DMS114 treated with DMSO at 0.1 percent for 48 hours (cell line): Measurements from ENCODE around the gene RNF113A.
"Not testable (repeated sequence)": the region's sequence is repeated elsewhere in the genome, so short reads cannot be mapped to it uniquely, and the experiment has no call there.

Source experiments
- DNase-seq: peaks from one replicate; lab custom pipeline; 2025; ENCODE audit not compliant: unreplicated experiment; lab: John Stamatoyannopoulos, UW

RNF113A gene

DNA sequence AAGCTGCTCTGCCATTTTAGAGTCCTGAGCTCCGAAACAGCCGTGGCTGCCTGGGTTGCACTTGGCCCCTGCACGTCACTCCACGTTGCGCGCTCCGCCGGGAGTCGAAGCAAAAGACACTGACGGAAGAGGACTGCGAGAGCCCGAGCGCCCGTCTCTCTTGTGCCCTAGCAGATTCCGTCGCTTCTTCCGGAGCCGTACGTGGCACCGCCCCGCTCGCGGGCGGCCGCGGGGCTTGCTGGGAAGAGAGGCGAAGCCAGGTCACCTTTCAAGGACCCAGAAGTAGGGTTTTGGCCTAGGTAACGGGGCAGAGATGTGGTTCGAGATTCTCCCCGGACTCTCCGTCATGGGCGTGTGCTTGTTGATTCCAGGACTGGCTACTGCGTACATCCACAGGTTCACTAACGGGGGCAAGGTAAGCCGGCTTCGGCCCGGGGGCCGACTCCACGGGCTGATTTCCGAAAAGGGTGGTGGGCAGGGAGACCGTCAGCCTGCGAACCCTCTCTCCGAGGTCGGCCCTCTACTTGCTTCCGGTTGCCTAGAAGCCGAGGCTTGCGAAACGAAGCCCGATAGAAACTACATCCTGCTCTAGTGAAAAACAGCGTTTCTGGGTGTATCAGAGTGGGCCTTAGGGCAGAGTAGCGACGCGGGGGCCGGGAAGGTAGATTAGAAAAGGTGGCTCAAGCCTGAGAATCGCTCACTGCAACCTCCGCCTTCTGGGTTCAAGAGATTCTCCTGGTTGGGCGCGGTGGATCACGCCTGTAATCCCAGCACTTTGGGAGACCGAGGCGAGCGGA is at the start of gene RNF113A, which contains the start of gene NDUFA1:
RNF113A (minus strand) TSS at position 135 of the 797 bp plus-strand sequence; CDS start at position 15, 120 bp downstream.
NDUFA1 (plus strand) TSS at position 234 of the 797 bp plus-strand sequence; CDS start at position 314, 80 bp downstream.
- DNase-seq, result peak; percentile 62

DNA sequence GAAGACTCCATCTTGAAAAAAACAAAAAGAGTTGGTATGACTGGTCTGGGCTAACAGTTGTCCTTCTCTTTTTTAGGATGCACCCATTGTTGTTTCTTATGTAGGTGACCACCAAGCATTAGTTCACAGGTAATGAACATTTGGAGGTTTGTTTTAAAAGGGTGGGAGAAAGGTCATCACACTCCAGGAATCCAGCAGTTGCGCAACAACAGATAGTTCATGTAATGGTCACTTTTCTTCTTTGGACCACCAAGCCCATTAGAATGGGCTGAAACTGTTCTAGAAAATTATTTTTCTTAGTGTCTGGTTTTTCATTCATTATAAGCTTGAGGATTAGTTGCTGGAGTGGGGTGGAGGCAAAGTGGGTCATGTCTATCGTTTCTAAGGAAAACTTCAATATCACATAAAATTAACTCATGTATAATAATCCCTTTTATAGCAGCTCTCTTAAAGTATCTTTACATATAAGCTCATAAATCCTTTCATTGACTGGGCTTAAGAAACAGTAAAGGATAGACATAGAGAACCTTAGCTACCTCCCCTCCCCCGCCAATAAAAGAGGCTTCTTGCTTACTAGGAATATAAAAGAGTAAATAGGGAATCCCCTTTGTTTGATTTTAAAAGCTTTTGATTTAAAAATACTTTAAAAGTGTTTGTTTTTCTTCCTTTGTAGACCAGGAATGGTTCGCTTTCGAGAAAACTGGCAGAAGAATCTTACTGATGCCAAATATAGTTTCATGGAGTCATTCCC is 48.5 kb upstream of the RNF113A start:
- no peak for DNase-seq

DNA sequence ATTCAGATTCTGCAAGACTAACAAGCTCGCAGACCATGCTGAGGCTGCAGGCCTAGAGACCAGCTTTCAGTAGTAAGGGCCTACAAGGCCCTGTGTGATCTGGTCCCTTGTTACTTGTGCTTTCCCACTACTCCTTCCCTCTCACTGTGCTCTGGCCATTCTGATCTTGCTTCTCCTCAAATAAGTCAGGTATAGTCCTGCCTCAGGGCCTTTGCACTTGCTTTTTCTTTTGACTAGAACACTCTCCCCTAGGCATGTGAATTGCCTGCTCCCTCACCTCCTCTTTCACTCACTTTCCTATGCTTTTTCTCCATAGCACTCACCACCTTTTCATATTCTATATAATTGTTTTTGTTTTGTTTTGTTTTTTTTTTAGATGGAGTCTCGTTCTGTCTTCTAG is 46.3 kb upstream of the RNF113A start:
- DNase-seq, result no peak

DNA sequence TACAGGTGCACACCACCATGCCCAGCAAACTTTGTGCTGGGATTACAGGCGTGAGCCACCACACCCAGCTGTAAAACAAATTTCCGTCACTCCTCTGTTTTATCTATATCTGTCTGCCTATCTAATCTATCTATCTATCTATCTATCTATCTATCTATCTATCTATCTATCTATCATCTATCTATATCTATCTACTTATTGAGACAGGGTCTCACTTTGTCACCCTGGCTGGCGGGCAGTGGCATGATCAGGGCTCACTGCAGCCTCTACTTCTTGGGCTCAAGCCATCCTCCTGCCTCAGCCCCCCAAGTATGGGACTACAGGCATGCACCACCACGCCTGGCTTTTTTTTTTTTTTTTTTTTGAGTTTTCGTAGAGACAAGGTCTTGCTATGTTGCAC is 44.8 kb upstream of the RNF113A start:
- DNase-seq, result no peak

DNA sequence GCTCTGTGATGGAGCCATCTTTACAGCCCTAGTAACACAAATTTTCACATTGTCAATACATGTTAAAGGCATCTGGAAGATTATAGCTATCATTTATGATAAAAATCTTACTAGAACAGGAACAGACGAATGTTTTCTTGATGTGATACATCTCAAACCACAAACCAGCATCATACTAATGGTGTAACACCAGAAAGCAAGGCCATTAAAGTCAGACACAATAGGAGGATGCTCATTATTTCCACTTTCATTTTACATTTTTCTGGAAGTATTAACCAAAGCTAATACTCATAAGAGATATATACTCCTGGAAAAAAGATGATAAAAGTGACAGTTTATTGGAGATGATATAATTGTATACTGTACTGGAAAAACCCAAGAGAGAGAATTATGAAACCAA is 29.4 kb upstream of the RNF113A start:
- no peak for DNase-seq

DNA sequence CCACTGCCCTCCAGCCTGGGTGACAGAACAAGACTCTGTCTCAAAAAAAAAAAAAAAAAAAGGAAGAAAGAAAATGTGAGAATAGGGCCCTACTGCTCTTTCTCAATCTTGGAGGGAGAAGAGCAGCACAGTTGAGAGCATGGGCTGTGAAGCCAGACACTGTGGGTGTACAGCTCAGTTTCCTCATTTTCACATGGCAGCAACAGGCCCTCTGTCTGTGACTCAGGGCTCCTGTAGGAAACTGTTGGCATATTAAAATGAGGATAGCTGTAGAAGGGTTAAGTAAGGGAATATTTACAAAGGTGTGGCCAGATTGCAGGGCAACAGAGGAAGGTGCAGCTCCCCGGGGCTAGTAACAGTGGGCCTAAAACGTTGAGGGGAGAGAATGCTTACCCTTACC is 27.6 kb upstream of the RNF113A start:
- no peak for DNase-seq

DNA sequence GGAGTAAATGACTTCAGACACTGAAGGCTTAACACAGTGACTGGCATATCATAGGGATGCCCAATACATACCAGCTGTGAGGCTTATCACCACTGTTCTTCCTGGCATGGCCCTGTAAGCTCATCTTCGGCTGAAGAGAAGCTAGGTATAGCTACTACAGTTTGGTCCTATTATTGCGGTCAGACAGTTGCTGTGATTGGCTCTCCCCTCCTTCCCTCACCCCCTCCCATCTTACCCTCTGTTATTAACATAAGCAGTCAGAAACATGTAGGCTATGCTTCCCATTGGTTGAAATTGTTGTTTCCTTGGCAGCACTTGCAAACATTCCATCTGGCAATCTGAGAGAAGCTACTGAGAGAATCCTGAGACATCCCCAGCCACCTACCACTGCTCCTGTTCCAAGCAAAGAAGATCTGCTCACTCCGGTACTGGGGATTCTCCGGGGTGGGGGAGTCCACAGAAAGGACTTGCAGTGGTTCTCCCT is 24.4 kb upstream of the RNF113A start, which contains the start of gene AKAP14:
AKAP14 (plus strand) TSS at position 51 of the 484 bp plus-strand sequence. CDS start 7,331 bp downstream, outside the sequence.
- DNase-seq, result no peak

DNA sequence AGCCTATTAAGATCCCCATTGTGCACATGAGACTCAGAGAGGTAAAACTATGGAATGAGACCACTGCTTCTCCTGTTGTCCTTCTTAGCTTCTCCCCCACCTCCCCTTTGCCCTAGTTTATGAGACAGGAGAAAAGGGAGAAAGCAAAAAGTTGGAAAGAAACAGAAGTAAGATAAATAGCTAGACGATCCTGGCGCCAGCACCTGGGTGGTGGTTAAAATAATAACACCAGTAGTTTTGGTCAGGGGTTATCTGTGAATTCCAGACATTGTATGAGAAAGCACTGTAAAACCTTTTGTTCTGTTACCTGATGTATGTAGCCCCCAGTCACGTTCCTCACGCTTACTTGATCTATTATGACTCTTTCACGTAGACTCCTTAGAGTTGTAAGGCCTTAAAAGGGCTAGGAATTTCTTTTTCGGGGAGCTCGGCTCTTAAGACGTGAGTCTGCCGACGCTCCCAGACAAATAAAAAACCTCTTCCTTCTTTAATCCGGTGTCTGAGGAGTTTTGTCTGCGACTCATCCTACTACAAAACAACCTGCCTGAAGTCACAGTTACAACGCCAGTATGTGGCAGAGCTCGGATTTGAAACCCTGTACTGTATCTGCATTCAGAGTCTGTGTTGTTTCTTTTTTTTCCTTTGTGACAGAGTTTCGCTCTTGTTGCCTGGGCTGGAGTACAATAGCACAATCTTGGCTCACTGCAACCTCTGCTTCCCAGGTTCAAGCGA is 20.6 kb upstream of the RNF113A start:
- DNase-seq, result not testable (repeated sequence)

DNA sequence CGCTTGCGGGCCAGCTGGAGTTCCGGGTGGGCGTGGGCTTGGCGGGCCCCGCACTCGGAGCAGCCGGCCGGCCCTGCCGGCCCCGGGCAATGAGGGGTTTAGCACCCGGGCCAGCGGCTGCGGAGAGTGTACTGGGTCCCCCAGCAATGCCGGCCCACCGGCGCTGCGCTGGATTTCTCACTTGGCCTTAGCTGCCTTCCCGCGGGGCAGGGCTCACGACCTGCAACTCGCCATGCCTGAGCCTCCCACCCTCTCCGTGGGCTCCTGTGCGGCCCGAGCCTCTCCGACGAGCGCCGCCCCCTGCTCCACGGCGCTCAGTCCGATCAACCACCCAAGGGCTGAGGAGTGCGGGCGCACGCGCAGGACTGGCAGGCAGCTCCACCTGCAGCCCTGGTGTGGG is 19.1 kb upstream of the RNF113A start:
- not testable (repeated sequence) for DNase-seq

DNA sequence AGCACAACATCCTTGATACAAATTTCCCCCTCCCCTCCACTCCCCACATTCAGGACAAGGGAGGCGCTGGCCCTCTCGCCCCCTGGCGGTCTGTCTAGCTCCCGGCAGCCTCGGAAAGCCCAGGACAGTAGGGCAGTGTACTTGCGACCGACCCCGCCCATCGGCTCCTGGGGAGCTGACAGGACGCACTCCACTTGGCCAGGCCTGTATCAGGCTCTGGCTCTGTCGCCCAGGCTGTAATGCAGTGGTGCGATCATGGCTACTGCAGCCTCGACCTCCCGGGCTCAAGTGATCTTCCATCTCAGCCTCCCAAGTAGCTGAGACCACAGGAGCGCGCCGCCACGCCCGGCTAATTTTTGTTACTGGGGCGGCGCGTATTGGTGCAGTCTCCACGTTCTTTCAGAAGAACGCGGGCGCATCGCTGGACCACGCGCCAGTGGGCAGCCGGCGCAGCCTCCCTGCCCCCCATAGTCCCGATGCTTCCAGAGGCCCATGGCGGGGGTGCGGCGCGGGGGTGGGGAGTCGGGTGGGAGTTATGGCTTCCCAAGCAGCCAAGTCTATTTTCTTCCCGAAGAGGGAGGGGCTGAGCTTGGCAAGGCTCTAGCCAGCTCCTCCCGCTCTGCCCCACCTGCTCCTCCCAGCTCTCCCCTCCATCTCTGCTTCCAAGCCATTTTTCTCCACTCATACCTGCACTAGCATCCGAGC is 16.3 kb upstream of the RNF113A start:
- DNase-seq, result peak; percentile 34

DNA sequence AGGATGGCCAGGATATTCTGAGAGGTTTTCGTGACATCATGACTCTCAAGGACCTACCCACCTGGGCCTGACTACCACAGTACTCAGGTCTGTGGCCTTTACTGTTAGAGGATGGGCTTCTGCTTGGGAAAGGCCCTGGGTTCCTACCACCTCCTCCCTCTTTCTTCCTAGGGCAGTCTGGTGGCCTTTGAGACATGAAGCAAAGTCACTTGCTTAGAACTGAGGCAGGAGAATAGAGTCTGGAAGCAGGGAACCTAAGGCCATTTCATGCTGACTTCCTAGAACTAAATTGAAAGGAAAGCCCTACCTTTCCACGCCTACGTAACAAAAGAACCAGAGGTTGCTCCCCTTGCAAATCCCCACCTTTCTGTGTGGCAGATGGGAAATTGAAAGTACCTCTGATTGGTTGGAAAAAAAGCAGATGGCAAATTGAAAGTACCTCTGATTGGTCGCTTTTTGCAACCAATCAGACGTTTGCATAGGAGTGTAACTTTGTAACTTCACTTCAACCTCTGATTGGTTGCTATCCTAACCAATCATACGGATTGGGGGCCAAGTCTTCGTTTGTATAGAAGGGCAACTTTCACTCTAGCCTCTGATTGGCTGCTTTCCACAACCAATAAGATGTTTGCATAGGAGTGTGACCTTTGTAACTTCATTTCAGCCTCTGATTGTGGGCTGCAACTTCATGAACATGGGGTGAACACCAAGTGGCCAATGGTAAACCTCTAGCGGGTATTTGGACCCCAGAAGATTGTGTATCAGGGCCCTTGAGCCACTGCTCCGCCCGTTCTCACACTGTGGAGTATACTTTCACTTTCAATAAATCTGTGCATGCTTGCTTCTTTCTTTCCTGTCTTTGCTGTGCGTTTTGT is 14.3 kb upstream of the RNF113A start:
- DNase-seq, result no peak

DNA sequence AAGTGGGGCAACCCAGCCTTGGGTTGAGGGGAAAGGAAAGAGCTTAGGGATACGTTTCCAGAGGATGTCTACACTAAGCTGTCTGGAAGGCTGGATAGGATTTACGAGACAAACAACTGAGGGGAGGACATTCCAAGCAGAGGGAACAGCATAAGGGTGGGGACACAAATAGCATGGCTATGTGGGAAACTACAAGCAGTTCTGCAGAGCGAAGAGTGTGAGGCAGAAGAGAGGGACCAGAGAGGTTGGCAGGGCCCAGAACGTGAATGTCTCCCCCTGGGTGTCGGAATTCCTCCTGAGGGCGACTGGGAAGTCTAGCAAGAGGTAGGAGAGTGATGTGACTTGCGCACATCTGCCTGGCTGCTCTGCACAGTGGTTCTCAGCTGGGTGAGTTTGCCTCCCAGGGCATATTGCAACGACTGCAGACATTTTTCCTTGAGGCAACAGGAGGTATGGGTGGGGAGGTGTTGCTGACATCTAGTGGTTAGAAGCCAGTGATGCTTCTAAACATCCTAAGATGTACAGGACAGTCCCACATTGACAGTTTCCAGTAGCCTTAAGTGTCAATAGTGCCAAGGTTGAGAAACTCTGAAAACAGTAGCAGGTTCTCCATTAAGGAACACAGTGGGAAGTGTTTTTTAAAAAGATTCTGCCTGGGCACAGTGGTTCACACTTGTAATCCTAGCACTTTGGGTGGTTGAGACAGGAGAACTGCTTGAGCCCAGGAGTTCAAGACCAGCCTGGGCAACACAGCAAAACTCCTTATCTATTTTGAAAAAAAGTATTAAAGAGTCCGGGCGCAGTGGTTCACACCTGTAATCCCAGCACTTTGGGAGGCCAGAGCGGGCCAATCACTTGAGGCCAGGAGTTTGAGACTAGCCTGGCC is 9.3 kb upstream of the RNF113A start:
- DNase-seq, result peak; percentile 13

DNA sequence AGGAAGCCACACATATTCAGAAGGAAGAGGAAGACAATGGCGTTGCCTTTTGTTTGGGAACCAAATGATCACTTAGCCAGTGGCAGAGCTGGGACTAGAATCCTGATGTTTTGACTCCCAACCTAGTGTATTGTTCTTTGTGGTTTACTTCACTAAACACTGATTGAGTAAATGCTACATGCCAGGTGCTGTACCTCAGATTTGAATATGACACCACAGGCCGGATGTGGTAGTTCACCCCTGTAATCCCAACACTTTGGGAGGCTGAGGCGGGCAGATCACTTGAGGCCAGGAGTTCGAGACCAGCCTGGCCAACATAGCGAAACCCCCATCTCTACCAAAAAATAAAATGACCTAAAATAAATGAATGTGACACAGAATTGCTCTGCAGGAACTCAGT is 8.5 kb upstream of the RNF113A start:
- DNase-seq, result no peak

DNA sequence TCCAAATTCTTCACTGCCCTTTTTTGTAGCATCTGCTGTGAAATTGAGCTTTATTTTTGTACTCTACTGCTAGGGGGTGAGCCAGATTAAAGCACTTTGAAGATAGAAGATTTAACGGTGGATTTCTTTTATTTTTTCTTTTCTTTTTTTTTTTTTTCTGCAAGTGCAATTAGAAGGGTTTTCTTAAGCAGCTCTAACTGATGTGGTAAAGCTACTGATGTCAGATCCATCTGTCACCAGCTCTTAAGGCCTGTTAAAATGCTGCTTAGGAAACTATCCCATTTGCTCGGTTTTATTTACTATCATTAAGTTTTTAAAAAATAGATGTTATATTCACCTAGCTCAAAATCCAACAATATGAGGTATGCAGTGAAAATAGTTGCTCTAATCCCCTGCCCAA is 7.2 kb upstream of the RNF113A start:
- DNase-seq, result no peak

DNA sequence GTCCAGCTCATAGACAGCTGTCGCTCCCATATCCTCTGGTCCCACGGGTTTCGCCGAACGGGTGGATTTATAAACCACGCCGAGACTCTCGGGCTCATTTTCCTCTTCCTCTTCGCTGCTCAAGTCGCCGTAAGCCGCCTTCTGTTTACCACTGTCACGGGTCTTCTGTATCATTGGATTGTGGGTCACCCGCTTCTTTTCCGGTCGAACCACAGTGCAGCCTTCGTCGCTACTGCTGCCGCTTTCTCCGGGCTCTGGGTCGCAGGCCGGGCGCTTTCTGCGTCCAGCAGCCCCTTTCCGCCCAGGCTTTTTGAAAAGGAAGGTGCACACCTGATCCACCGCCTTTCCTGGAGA is 311 bp downstream of the RNF113A start:
- no peak for DNase-seq

DNA sequence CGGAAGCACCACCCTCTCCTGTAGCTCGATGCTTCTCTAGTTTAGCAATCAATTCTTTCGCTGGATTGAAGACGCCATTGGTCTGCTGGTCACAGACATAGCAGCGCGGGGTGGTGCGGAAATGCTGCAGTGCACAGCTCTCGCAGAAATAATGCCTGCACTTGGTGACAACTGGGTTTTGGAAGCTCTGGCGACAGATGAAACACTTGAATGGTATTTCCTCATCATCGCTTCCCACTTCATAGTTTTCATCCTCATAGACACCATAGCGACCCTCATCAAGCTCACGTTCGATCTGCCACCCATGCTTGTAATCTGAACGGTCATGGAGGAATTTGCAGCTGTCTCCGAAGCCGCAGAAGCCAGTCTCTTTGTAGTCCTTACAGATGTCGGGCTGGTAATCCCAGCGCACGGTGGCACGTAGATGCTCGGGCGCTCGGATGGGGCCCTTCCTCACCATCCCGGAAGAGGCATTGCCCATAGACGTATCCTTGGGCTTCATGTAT is 854 bp downstream of the RNF113A start:
- no peak for DNase-seq

DNA sequence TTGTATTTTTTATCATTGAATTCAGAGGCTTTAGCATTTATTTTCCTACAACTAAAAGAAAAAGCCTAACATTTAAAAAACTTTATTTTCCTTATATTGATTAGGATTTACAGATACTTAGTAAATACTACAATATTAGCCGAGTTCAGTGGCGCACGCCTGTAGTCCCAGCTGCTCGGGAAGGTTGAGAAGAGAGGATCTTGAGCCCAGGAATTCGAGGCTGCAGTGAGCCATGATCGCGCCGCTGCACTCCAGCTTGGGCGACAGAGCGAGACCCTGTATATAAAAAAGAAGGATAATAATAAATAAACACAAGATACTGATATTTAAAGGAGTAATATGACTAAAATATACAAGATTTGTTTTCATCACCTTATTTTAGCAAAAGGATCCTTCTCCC is 18.1 kb downstream of the RNF113A start:
- DNase-seq, result no peak
